SK-N-SH (cell line): ENCODE results near the gene UQCR10. TPM values are rescaled to one million over a fixed set of nuclear protein-coding genes. Genes with fewer than 3 reads are reported as not detected.

Source experiments
- CTCF ChIA-PET: fragments of 300-600, 350-600 bp; formaldehyde crosslinking; extraction: SDS; loops from one replicate; lab custom pipeline; 2021; lab: Yijun Ruan, JAX
- POLR2A ChIA-PET: fragments of 350-600 bp; sonication (Branson Sonifier 250); formaldehyde crosslinking; extraction: SDS; loops from one replicate; lab custom pipeline; 2020; ENCODE audit warnings: antibody characterized with exemption, inconsistent platforms; lab: Yijun Ruan, JAX
- DNase-seq: peaks from one replicate; pipeline ENCODE4 v3.0.0; 2012
- H2AFZ ChIP-seq: fragments of 200-600 bp; sonication (generic); 2 replicates; pipeline ENCODE4 v1.8.1; 2016; ENCODE audit warnings: antibody characterized with exemption, mild to moderate bottlenecking, low read depth
- H3F3A ChIP-seq: fragments of 200-600 bp; sonication (generic); replicated peaks from 2 replicates; pipeline ENCODE3; 2016; ENCODE audit warnings: antibody characterized with exemption, mild to moderate bottlenecking; ENCODE audit not compliant: insufficient read depth
- H3K27ac ChIP-seq, 2 experiments: fragments of 200-500 bp in 1 of 2; fragments of 200-600 bp in 1 of 2; sonication (Bioruptor generic) in 1 of 2; sonication (generic), shearing (Covaris generic) in 1 of 2; 2 replicates each; pipeline versions ENCODE4 v1.5.1 to v1.6.1; 2014 to 2016; ENCODE audit warnings: low read depth in 2 of 2, inconsistent platforms in 1 of 2, low read length in 1 of 2, mild to moderate bottlenecking in 1 of 2, mixed read lengths in 1 of 2
- H3K27me3 ChIP-seq: fragments of 200-600 bp; sonication (generic), shearing (Covaris generic); 2 replicates; pipeline ENCODE4 v1.6.1; 2016; ENCODE audit warnings: mixed run types; ENCODE audit not compliant: insufficient read depth
- H3K36me3 ChIP-seq, 2 experiments: fragments of 200-500 bp in 1 of 2; fragments of 200-600 bp in 1 of 2; sonication (Bioruptor generic) in 1 of 2; sonication (generic) in 1 of 2; replicated peaks in 1 of 2; 2 replicates each; pipeline versions ENCODE3 to v1.5.1; 2014 to 2016; ENCODE audit warnings: low read length in 1 of 2, mild to moderate bottlenecking in 1 of 2; ENCODE audit not compliant: insufficient read depth in 2 of 2, control insufficient read depth in 1 of 2
- H3K4me1 ChIP-seq, 2 experiments: fragments of 200-500 bp in 1 of 2; fragments of 200-600 bp in 1 of 2; sonication (Bioruptor generic) in 1 of 2; sonication (generic), shearing (Covaris generic) in 1 of 2; 2 replicates each; pipeline versions ENCODE4 v1.5.1 to v1.6.1; 2014 to 2016; ENCODE audit warnings: low read depth in 1 of 2, low read length in 1 of 2, mixed run types in 1 of 2; ENCODE audit not compliant: insufficient read depth in 2 of 2, control insufficient read depth in 1 of 2
- H3K4me2 ChIP-seq: fragments of 200-600 bp; sonication (generic), shearing (Covaris generic); 2 replicates; pipeline ENCODE4 v1.6.1; 2017; ENCODE audit warnings: mixed run types
- H3K4me3 ChIP-seq, 2 experiments: fragments of 200-500 bp in 1 of 2; fragments of 200-600 bp in 1 of 2; sonication (Bioruptor generic) in 1 of 2; sonication (generic), shearing (Covaris generic) in 1 of 2; 2 replicates each; pipeline versions ENCODE4 v1.5.1 to v1.8.1; 2014 to 2016; ENCODE audit warnings: low read depth in 2 of 2, inconsistent platforms in 1 of 2, low read length in 1 of 2, mild to moderate bottlenecking in 1 of 2, mixed read lengths in 1 of 2, moderate library complexity in 1 of 2
- H3K79me2 ChIP-seq: fragments of 200-600 bp; sonication (generic); 2 replicates; pipeline ENCODE4 v1.8.1; 2017; ENCODE audit warnings: mild to moderate bottlenecking; ENCODE audit not compliant: insufficient read depth
- H3K9ac ChIP-seq: fragments of 200-600 bp; sonication (generic); 2 replicates; pipeline ENCODE4 v1.6.1; 2017; ENCODE audit warnings: mixed run types
- H3K9me2 ChIP-seq: fragments of 200-600 bp; sonication (generic); 2 replicates; pipeline ENCODE4 v1.6.1; 2017; ENCODE audit warnings: mixed run types
- H3K9me3 ChIP-seq: fragments of 200-600 bp; sonication (generic); 2 replicates; pipeline ENCODE4 v1.6.1; 2017; ENCODE audit warnings: mixed run types, mild to moderate bottlenecking, moderate library complexity
- H4K20me1 ChIP-seq: fragments of 200-600 bp; sonication (generic); 2 replicates; pipeline ENCODE4 v1.6.1; 2017; ENCODE audit warnings: mild to moderate bottlenecking, mixed run types; ENCODE audit not compliant: insufficient read depth
- EP300 ChIP-seq, 2 experiments: IDR thresholded peaks; 2 replicates each; pipeline versions ENCODE4 v1.4.0 to v1.6.1; 2012; ENCODE audit warnings: borderline replicate concordance in 1 of 2, low read depth in 1 of 2, low read length in 1 of 2
- EZH2phosphoT487 ChIP-seq: fragments of 200-600 bp; sonication (generic); IDR thresholded peaks from 2 replicates; pipeline ENCODE4 v1.6.1; 2017; ENCODE audit warnings: low read depth, mixed run types, mild to moderate bottlenecking, antibody characterized with exemption, moderate library complexity, borderline replicate concordance
- FOXJ3 ChIP-seq: sonication (generic); formaldehyde crosslinking; IDR thresholded peaks from 2 replicates; pipeline ENCODE4 v1.5.1; 2020; ENCODE audit warnings: mild to moderate bottlenecking, missing genetic modification reagents
- FOXM1 ChIP-seq: IDR thresholded peaks from 2 replicates; pipeline ENCODE4 v1.4.0; 2012; ENCODE audit warnings: low read depth, mild to moderate bottlenecking
- GABPA ChIP-seq: IDR thresholded peaks from 2 replicates; pipeline ENCODE4 v1.4.0; 2012; ENCODE audit warnings: low read depth, mild to moderate bottlenecking
- MXI1 ChIP-seq: IDR thresholded peaks from 2 replicates; pipeline ENCODE4 v1.6.1; 2012; ENCODE audit warnings: mild to moderate bottlenecking, low read depth, low read length, improper control_type of control experiment
- PBX3 ChIP-seq: IDR thresholded peaks from 2 replicates; pipeline ENCODE4; 2012
- POLR2AphosphoS5 ChIP-seq: IDR thresholded peaks from 2 replicates; pipeline ENCODE4 v1.6.1; 2012; ENCODE audit warnings: low read depth, low read length
- RFX5 ChIP-seq: IDR thresholded peaks from 2 replicates; pipeline ENCODE4 v1.6.1; 2012; ENCODE audit warnings: mild to moderate bottlenecking, improper control_type of control experiment, low read length
- TAF1 ChIP-seq: IDR thresholded peaks from 2 replicates; pipeline ENCODE4 v1.6.1; 2012; ENCODE audit warnings: low read depth, mild to moderate bottlenecking, low read length, moderate library complexity, borderline replicate concordance
- TEAD4 ChIP-seq: IDR thresholded peaks from 2 replicates; pipeline ENCODE4 v1.4.0; 2012; ENCODE audit warnings: mild to moderate bottlenecking, borderline replicate concordance; ENCODE audit not compliant: insufficient read depth
- YY1 ChIP-seq: IDR thresholded peaks from 2 replicates; pipeline ENCODE4 v1.4.0; 2012; ENCODE audit warnings: low read depth, mild to moderate bottlenecking
- WGBS: methylation state at CpG from one replicate; pipeline ENCODE4 v1.1.6; 2017; ENCODE audit warnings: low lambda C conversion rate; 5-methylcytosine and 5-hydroxymethylcytosine counted together
- polyA plus RNA-seq, 3 experiments: library from polyadenylated mRNA; depleted of rRNA; stranded (reverse); fragments of >200 nt; gene quantifications; 2 replicates each; pipeline ENCODE4 v1.2.3, GENCODE V29; 2012
- TF ChIP-seq, protein P1 (sequence below): IDR thresholded peaks from 2 replicates; pipeline ENCODE4 v1.6.1; 2012; ENCODE audit warnings: mild to moderate bottlenecking, low read depth, low read length, moderate library complexity
- TF ChIP-seq, protein P2 (sequence below): IDR thresholded peaks from 2 replicates; pipeline ENCODE4 v1.4.0; 2012; ENCODE audit warnings: low read depth, borderline replicate concordance
- TF ChIP-seq, protein P3 (sequence below): fragments of 150-350 bp; IDR thresholded peaks from 2 replicates; pipeline ENCODE4 v1.6.1; 2016; ENCODE audit warnings: mild to moderate bottlenecking, low read depth, low read length

Gene UQCR10
- polyA plus RNA-seq, 1 of the 3 experiments (the other 2 are of a cell fraction) = 248 TPM

DNA sequence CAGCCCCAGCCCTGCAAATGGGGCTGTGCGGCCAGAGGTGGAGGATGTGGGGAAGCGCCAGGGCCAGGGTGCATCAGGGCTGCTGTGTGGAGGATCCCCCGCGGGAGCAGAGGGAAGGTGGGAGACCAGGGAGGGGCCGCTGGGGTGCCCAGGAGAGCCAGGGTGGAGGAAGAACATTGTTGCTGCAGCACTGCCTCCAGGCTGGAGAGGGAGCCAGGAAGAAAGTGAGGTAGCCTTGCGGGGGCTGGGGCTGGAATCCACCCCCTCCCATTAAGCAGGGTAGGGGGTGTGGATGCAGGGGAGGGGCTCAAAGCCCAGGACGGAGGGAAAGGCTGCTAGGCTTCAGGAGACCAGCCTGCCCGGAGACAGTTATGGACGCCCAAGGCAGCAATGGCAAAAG is 32.3 kb upstream of the UQCR10 start:
- CTCF ChIA-PET = interaction anchor here (0.9 to 3.9 kb wide), 3 partner anchors 45 to 354 kb away, joined by 3 to 20 read pairs (median 3); no protein-coding TSS in a partner anchor
- Histone ChIP-seq H3K4me3 (no peak overlapping the region), H3K9me3 (no peaks in the 10 kb centered on the region), H2AFZ (no peak overlapping the region), H4K20me1 (no peaks in the 10 kb centered on the region), H3K27ac (no peak overlapping the region; a peak in 1 of 4 replicates), H3K4me1 (peaks cover 0 to 30% of the 10 kb centered on the region in 2 experiments; a peak in 1 of 4 replicates), H3F3A (no peaks in the 10 kb centered on the region), H3K9ac (no peak overlapping the region), H3K4me2 (no peak overlapping the region), H3K79me2 (no peaks in the 10 kb centered on the region), H3K27me3 (no peaks in the 10 kb centered on the region), H3K36me3 (peaks cover 0 to 2% of the 10 kb centered on the region in 2 experiments), H3K9me2 (no peaks in the 10 kb centered on the region)
- POLR2A ChIA-PET = no interaction called here
- TF ChIP-seq MXI1 = no peak
- no peak for TF ChIP-seq YY1
- TF ChIP-seq, protein P1, sequence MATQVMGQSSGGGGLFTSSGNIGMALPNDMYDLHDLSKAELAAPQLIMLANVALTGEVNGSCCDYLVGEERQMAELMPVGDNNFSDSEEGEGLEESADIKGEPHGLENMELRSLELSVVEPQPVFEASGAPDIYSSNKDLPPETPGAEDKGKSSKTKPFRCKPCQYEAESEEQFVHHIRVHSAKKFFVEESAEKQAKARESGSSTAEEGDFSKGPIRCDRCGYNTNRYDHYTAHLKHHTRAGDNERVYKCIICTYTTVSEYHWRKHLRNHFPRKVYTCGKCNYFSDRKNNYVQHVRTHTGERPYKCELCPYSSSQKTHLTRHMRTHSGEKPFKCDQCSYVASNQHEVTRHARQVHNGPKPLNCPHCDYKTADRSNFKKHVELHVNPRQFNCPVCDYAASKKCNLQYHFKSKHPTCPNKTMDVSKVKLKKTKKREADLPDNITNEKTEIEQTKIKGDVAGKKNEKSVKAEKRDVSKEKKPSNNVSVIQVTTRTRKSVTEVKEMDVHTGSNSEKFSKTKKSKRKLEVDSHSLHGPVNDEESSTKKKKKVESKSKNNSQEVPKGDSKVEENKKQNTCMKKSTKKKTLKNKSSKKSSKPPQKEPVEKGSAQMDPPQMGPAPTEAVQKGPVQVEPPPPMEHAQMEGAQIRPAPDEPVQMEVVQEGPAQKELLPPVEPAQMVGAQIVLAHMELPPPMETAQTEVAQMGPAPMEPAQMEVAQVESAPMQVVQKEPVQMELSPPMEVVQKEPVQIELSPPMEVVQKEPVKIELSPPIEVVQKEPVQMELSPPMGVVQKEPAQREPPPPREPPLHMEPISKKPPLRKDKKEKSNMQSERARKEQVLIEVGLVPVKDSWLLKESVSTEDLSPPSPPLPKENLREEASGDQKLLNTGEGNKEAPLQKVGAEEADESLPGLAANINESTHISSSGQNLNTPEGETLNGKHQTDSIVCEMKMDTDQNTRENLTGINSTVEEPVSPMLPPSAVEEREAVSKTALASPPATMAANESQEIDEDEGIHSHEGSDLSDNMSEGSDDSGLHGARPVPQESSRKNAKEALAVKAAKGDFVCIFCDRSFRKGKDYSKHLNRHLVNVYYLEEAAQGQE = no peak
- TF ChIP-seq FOXJ3 (CRISPR knock-in tag) = no peak
- TF ChIP-seq RFX5 = no peak
- no peak for TF ChIP-seq TAF1
- TF ChIP-seq EP300 (IDR thresholded peaks at IDR 0.05; ENCODE audit: borderline replicate concordance in 1 of 2, low read depth in 1 of 2, low read length in 1 of 2) = no peak
- no peak for TF ChIP-seq GABPA
- WGBS = 76% methylated on average over 7 of the region's 9 CpGs
- no peak for DNase-seq

- no peak overlapping the region for H3K9ac ChIP-seq
- H3K36me3 ChIP-seq = peaks cover 0 to under 1% of the 10 kb centered on the region in 2 experiments
- no peaks in the 10 kb centered on the region for H3K79me2 ChIP-seq
- no peaks in the 10 kb centered on the region for H3K27me3 ChIP-seq
- no peaks in the 10 kb centered on the region for H3K9me3 ChIP-seq
- no peak overlapping the region for H2AFZ ChIP-seq
- no peaks in the 10 kb centered on the region for H3K9me2 ChIP-seq
- peaks cover 0 to 30% of the 10 kb centered on the region in 2 experiments; a peak in 1 of 4 replicates for H3K4me1 ChIP-seq
- no peak overlapping the region for H3K4me2 ChIP-seq
- no peaks in the 10 kb centered on the region for H3F3A ChIP-seq
- POLR2A ChIA-PET = no interaction called here
- CTCF ChIA-PET = interaction anchor here (3.9 kb wide), 1 partner anchor 46 kb away, joined by 20 read pairs; no protein-coding TSS in a partner anchor
- no peak overlapping the region; a peak in 1 of 4 replicates for H3K27ac ChIP-seq
- no peak for DNase-seq
- H4K20me1 ChIP-seq = no peaks in the 10 kb centered on the region
- no peak overlapping the region for H3K4me3 ChIP-seq
- WGBS = 100% methylated on average over 1 of the region's 1 CpG
- no peak for TF ChIP-seq TEAD4
- TF ChIP-seq, protein P1 = no peak
- TF ChIP-seq, protein P2, sequence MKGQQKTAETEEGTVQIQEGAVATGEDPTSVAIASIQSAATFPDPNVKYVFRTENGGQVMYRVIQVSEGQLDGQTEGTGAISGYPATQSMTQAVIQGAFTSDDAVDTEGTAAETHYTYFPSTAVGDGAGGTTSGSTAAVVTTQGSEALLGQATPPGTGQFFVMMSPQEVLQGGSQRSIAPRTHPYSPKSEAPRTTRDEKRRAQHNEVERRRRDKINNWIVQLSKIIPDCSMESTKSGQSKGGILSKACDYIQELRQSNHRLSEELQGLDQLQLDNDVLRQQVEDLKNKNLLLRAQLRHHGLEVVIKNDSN = no peak
- TF ChIP-seq MXI1 = no peak
- TF ChIP-seq FOXM1 = no peak
- TF ChIP-seq POLR2AphosphoS5 = no peak
- no peak for TF ChIP-seq PBX3
- TF ChIP-seq EZH2phosphoT487 = no peak
- TF ChIP-seq, protein P3, sequence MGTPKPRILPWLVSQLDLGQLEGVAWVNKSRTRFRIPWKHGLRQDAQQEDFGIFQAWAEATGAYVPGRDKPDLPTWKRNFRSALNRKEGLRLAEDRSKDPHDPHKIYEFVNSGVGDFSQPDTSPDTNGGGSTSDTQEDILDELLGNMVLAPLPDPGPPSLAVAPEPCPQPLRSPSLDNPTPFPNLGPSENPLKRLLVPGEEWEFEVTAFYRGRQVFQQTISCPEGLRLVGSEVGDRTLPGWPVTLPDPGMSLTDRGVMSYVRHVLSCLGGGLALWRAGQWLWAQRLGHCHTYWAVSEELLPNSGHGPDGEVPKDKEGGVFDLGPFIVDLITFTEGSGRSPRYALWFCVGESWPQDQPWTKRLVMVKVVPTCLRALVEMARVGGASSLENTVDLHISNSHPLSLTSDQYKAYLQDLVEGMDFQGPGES = no peak
Measured at GRCh38 chr22:29735416-29735815, 31.8 kb upstream of the UQCR10 start.
